HCT116 (cell line): ENCODE results near the gene TMEM203. TPM values are rescaled to one million over a fixed set of nuclear protein-coding genes. Genes with fewer than 3 reads are reported as not detected.

ENCODE experiments used
- ATAC-seq: fragments of 200-7000 bp; cut with Tn5 transposase; 2 replicates; pipeline ENCODE4 v1.9.1; 2020; ENCODE audit warnings: mild to moderate bottlenecking, moderate library complexity
- BruUV-seq: library from RNA; stranded (reverse); fragments of 400-500 nt; replicated peaks from 2 replicates; lab custom pipeline; 2021; lab: Mats Ljungman, UMichigan
- CTCF ChIA-PET: fragments of 300-600 bp; sonication (Branson Sonifier 250); formaldehyde crosslinking; loops from one replicate; lab custom pipeline; 2021; ENCODE audit warnings: antibody characterized with exemption; lab: Charles Lee
- POLR2A ChIA-PET: fragments of 300-600, 350-600 bp; sonication (Branson Sonifier 250); formaldehyde crosslinking; loops from one replicate; lab custom pipeline; 2021; ENCODE audit warnings: antibody characterized with exemption; lab: Charles Lee
- RAD21 ChIA-PET, 2 experiments: fragments of 300-600 bp; sonication (Branson Sonifier 250); formaldehyde crosslinking; loops; one replicate each; lab custom pipeline; 2023; ENCODE audit warnings: low total read pairs in 2 of 2; ENCODE audit not compliant: uncharacterized antibody in 2 of 2, unreplicated experiment in 2 of 2, low non-redundant PET in 1 of 2; lab: Charles Lee
- DNase-seq: peaks from one replicate; pipeline ENCODE4 v3.0.0-alpha.2; 2010; ENCODE audit warnings: low read depth, low spot score
- H2AFZ ChIP-seq: fragments of 200-600 bp; shearing (Covaris generic), sonication (generic); 2 replicates; pipeline ENCODE4 v1.6.1; 2017; ENCODE audit warnings: low read depth, mixed run types, mixed read lengths, antibody characterized with exemption, low read length; ENCODE audit not compliant: poor library complexity, severe bottlenecking
- H3K27ac ChIP-seq: 2 replicates; pipeline ENCODE4 v1.5.1; 2012; ENCODE audit warnings: low read depth, low read length
- H3K27me3 ChIP-seq: fragments of 200-600 bp; sonication (generic); 2 replicates; pipeline ENCODE4 v1.6.1; 2016; ENCODE audit warnings: mixed run types, low read length, mixed read lengths; ENCODE audit not compliant: insufficient read depth
- H3K36me3 ChIP-seq, 2 experiments: fragments of 200-500 bp in 1 of 2; fragments of 200-600 bp in 1 of 2; sonication (Bioruptor generic) in 1 of 2; sonication (generic) in 1 of 2; 2 replicates each; pipeline versions ENCODE4 v1.5.1 to v1.6.1; 2014 to 2016; ENCODE audit warnings: low read length in 2 of 2, inconsistent platforms in 1 of 2, mixed read lengths in 1 of 2, mixed run types in 1 of 2; ENCODE audit not compliant: insufficient read depth in 2 of 2, control insufficient read depth in 1 of 2
- H3K4me1 ChIP-seq, 2 experiments: fragments of 200-600 bp in 1 of 2; sonication (generic) in 1 of 2; 2 replicates each; pipeline versions ENCODE4 v1.5.1 to v1.6.1; 2012 to 2017; ENCODE audit warnings: low read length in 2 of 2, inconsistent platforms in 1 of 2, mild to moderate bottlenecking in 1 of 2, mixed read lengths in 1 of 2, mixed run types in 1 of 2, moderate library complexity in 1 of 2; ENCODE audit not compliant: insufficient read depth in 2 of 2, control insufficient read depth in 1 of 2
- H3K4me2 ChIP-seq: fragments of 200-600 bp; sonication (generic); 2 replicates; pipeline ENCODE4 v1.6.1; 2017; ENCODE audit warnings: mixed run types, low read length, mixed read lengths
- H3K4me3 ChIP-seq, 2 experiments: fragments of 200-600 bp in 1 of 2; sonication (generic) in 1 of 2; replicated peaks in 1 of 2; 2 replicates each; pipeline ENCODE4 v1.5.1; 2011 to 2016; ENCODE audit warnings: low read length in 2 of 2, control low read depth in 1 of 2, low read depth in 1 of 2, mild to moderate bottlenecking in 1 of 2, mixed read lengths in 1 of 2, mixed run types in 1 of 2
- H3K79me2 ChIP-seq: fragments of 200-600 bp; sonication (generic); 2 replicates; pipeline ENCODE4 v1.6.1; 2017; ENCODE audit warnings: mild to moderate bottlenecking, mixed run types, low read length, moderate library complexity, mixed read lengths; ENCODE audit not compliant: insufficient read depth
- H3K9ac ChIP-seq: fragments of 200-600 bp; sonication (generic); 2 replicates; pipeline ENCODE4 v1.6.1; 2016; ENCODE audit warnings: low read length, mixed read lengths
- H3K9me2 ChIP-seq: fragments of 200-600 bp; sonication (generic), shearing (Covaris generic); 2 replicates; pipeline ENCODE4 v1.6.1; 2017; ENCODE audit warnings: mixed run types, mild to moderate bottlenecking, moderate library complexity; ENCODE audit not compliant: insufficient read depth
- H3K9me3 ChIP-seq, 2 experiments: fragments of 200-500 bp in 1 of 2; fragments of 200-600 bp in 1 of 2; sonication (Bioruptor generic) in 1 of 2; sonication (generic) in 1 of 2; 2 replicates each; pipeline ENCODE4 v1.6.1; 2014 to 2017; ENCODE audit warnings: low read length in 2 of 2, mixed read lengths in 2 of 2, inconsistent platforms in 1 of 2, low read depth in 1 of 2, mild to moderate bottlenecking in 1 of 2, mixed run types in 1 of 2, moderate library complexity in 1 of 2; ENCODE audit not compliant: control insufficient read depth in 1 of 2, insufficient read depth in 1 of 2
- H4K20me1 ChIP-seq: fragments of 200-600 bp; sonication (generic), shearing (Covaris generic); 2 replicates; pipeline ENCODE4 v1.6.1; 2017; ENCODE audit warnings: mixed run types, mild to moderate bottlenecking, moderate library complexity; ENCODE audit not compliant: insufficient read depth
- CBX3 ChIP-seq: IDR thresholded peaks from 2 replicates; pipeline ENCODE4 v1.6.1; 2012; ENCODE audit warnings: low read depth
- CEBPB ChIP-seq: IDR thresholded peaks from 2 replicates; pipeline ENCODE4 v1.6.1; 2012; ENCODE audit warnings: low read depth
- EGR1 ChIP-seq: IDR thresholded peaks from 2 replicates; pipeline ENCODE4 v1.6.1; 2012; ENCODE audit warnings: low read depth
- ELF1 ChIP-seq: IDR thresholded peaks from 2 replicates; pipeline ENCODE4 v1.6.1; 2012; ENCODE audit warnings: low read depth, borderline replicate concordance
- EZH2 ChIP-seq: fragments of 200-600 bp; sonication (generic); IDR thresholded peaks from 2 replicates; pipeline ENCODE4 v1.6.1; 2017; ENCODE audit warnings: antibody characterized with exemption, mixed run types
- EZH2phosphoT487 ChIP-seq: fragments of 200-600 bp; IDR thresholded peaks from 2 replicates; pipeline ENCODE4 v1.6.1; 2018; ENCODE audit warnings: antibody characterized with exemption, borderline replicate concordance
- JUND ChIP-seq: IDR thresholded peaks from 2 replicates; pipeline ENCODE4 v1.6.1; 2012
- POLR2A ChIP-seq: IDR thresholded peaks from 2 replicates; pipeline ENCODE4 v1.7.0; 2011; ENCODE audit warnings: borderline replicate concordance; ENCODE audit not compliant: insufficient read depth, insufficient read length; ENCODE audit errors: extremely low read depth
- POLR2AphosphoS5 ChIP-seq: IDR thresholded peaks from 2 replicates; pipeline ENCODE4 v1.6.1; 2011; ENCODE audit warnings: mild to moderate bottlenecking, low read depth, low read length, moderate library complexity
- RAD21 ChIP-seq: IDR thresholded peaks from 2 replicates; pipeline ENCODE4 v1.6.1; 2012; ENCODE audit warnings: low read depth, mild to moderate bottlenecking
- REST ChIP-seq: IDR thresholded peaks from 2 replicates; pipeline ENCODE4 v1.6.1; 2012; ENCODE audit warnings: low read depth
- SIN3A ChIP-seq: IDR thresholded peaks from 2 replicates; pipeline ENCODE4 v1.6.1; 2012; ENCODE audit warnings: low read depth
- SP1 ChIP-seq: IDR thresholded peaks from 2 replicates; pipeline ENCODE4 v1.6.1; 2012; ENCODE audit warnings: low read depth
- SRF ChIP-seq: IDR thresholded peaks from 2 replicates; pipeline ENCODE4 v1.6.1; 2012; ENCODE audit warnings: low read depth
- TCF7L2 ChIP-seq: IDR thresholded peaks from 2 replicates; pipeline ENCODE4 v1.7.0; 2011; ENCODE audit warnings: borderline replicate concordance, inconsistent platforms; ENCODE audit not compliant: insufficient read depth, insufficient read length; ENCODE audit errors: extremely low read depth
- ZFX ChIP-seq: fragments of 450-650 bp; IDR thresholded peaks from 2 replicates; pipeline ENCODE4 v1.6.1; 2017
- intact Hi-C: fragments of 100-400 bp; cut with micrococcal nuclease; formaldehyde crosslinking; loops from 2 replicates; pipeline ENCODE4 v1.10.0; 2022
- total RNA-seq: library from RNA; stranded (reverse); gene quantifications from one replicate; pipeline ENCODE4 v1.2.1, GENCODE V29; 2021; ENCODE audit not compliant: unreplicated experiment
- TF ChIP-seq, protein P1 (sequence below), 3 experiments: fragments of 200-600 bp in 1 of 3; sonication (generic) in 1 of 3; IDR thresholded peaks in 2 of 3; conservative IDR thresholded peaks in 1 of 3; 2 replicates each; pipeline ENCODE4 v1.5.1; 2012 to 2017; ENCODE audit warnings: low read depth in 2 of 3, low read length in 2 of 3, antibody characterized with exemption in 1 of 3, borderline replicate concordance in 1 of 3, control low read depth in 1 of 3, mild to moderate bottlenecking in 1 of 3, mixed read lengths in 1 of 3, mixed run types in 1 of 3, moderate library complexity in 1 of 3; ENCODE audit not compliant: insufficient read depth in 1 of 3
- TF ChIP-seq, protein P2 (sequence below): IDR thresholded peaks from 2 replicates; pipeline ENCODE4 v1.6.1; 2011; ENCODE audit warnings: mild to moderate bottlenecking, low read length, moderate library complexity; ENCODE audit not compliant: insufficient replicate concordance; ENCODE audit errors: extremely low read depth

TMEM203 gene
- total RNA-seq, 1 experiment from 2014 or later, result 45.0 TPM

DNA sequence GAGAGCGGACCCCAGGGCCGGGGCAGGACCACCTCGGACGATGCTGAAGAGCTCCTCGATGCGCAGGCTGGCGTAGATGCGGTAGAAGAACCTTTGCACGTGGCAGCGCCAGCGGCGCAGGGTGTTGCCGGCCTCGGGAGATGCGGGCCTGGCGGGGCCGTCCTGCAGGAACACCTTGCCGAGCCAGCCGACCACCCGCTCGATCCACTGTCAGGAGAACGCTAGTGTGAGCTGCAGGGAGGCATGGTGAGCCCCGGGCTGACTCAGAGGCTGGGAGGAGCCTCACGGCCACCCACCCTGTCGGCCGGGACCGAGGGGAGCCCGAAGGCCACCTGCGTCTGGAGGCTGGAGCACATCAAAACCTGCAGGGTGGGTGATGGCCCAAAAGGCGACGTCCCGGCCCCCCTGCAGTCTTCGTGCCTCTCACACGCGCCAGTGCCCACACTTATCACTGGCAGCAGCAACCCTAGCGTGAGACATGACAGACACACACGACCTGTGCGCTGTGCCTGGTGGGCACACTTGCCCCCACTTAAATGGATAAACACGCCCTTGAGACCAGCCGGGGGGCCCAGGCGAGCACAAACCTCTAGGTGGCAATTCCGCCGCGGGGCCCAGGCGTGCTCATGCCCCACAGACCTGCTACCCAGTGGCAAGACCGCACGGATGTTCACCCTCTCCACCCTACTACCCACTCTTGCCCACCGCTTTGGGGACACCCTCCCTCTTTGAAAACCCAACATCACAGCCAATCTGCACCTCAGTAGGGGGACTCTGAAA lies 20.4 kb downstream of the TMEM203 start:
- ChIA-PET CTCF (no interaction called here), RAD21 (no interaction called here), POLR2A (no interaction called here)
- intact Hi-C loops, result loop anchor here (5.0 kb wide), 1 partner anchor 42 kb away; the partner anchor contains the start of genes CYSRT1 and RNF224
- peaks cover 12 to 22% of the 10 kb centered on the region in 2 experiments; a peak in 3 of 4 replicates for H3K4me1 ChIP-seq
- H2AFZ ChIP-seq, result no peak overlapping the region
- H3K27ac ChIP-seq, result no peak overlapping the region
- no peaks in the 10 kb centered on the region for H3K9me2 ChIP-seq
- no TSS peak for BruUV-seq
- no peak overlapping the region for H3K9ac ChIP-seq
- no peaks in the 10 kb centered on the region for H3K27me3 ChIP-seq
- H3K4me3 ChIP-seq, result no peak overlapping the region
- H3K9me3 ChIP-seq, result no peaks in the 10 kb centered on the region
- no peak for ATAC-seq
- no peak overlapping the region for H3K4me2 ChIP-seq
- H3K36me3 ChIP-seq, result peaks cover 0 to 20% of the 10 kb centered on the region in 2 experiments; a peak in 1 of 4 replicates
- no peaks in the 10 kb centered on the region for H4K20me1 ChIP-seq
- H3K79me2 ChIP-seq, result peaks cover 43% of the 10 kb centered on the region
- TF ChIP-seq CEBPB (no peak), SRF (no peak), SP1 (no peak), POLR2A (no peak), EGR1 (no peak), EZH2phosphoT487 (no peak), CBX3 (no peak), RAD21 (no peak), EZH2 (no peak), SIN3A (no peak), ELF1 (no peak), REST (no peak), JUND (no peak), ZFX (no peak), POLR2AphosphoS5 (no peak), TCF7L2 (no peak)
- TF ChIP-seq, protein P1, sequence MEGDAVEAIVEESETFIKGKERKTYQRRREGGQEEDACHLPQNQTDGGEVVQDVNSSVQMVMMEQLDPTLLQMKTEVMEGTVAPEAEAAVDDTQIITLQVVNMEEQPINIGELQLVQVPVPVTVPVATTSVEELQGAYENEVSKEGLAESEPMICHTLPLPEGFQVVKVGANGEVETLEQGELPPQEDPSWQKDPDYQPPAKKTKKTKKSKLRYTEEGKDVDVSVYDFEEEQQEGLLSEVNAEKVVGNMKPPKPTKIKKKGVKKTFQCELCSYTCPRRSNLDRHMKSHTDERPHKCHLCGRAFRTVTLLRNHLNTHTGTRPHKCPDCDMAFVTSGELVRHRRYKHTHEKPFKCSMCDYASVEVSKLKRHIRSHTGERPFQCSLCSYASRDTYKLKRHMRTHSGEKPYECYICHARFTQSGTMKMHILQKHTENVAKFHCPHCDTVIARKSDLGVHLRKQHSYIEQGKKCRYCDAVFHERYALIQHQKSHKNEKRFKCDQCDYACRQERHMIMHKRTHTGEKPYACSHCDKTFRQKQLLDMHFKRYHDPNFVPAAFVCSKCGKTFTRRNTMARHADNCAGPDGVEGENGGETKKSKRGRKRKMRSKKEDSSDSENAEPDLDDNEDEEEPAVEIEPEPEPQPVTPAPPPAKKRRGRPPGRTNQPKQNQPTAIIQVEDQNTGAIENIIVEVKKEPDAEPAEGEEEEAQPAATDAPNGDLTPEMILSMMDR (IDR thresholded peaks at IDR 0.05 in 2 of 3, conservative IDR thresholded peaks at IDR 0.05 in 1 of 3; ENCODE audit: borderline replicate concordance in 1 of 3, insufficient read depth in 1 of 3, low read depth in 2 of 3, low read length in 2 of 3), result no peak
- TF ChIP-seq, protein P2, sequence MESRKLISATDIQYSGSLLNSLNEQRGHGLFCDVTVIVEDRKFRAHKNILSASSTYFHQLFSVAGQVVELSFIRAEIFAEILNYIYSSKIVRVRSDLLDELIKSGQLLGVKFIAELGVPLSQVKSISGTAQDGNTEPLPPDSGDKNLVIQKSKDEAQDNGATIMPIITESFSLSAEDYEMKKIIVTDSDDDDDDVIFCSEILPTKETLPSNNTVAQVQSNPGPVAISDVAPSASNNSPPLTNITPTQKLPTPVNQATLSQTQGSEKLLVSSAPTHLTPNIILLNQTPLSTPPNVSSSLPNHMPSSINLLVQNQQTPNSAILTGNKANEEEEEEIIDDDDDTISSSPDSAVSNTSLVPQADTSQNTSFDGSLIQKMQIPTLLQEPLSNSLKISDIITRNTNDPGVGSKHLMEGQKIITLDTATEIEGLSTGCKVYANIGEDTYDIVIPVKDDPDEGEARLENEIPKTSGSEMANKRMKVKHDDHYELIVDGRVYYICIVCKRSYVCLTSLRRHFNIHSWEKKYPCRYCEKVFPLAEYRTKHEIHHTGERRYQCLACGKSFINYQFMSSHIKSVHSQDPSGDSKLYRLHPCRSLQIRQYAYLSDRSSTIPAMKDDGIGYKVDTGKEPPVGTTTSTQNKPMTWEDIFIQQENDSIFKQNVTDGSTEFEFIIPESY, result no peak
- no peak for DNase-seq
